NCI-H2107 treated with DMSO at 0.1 percent for 48 hours (cell line): ENCODE data around the gene DENND1C.
"Not testable (repeated sequence)": the region's sequence is repeated elsewhere in the genome, so short reads cannot be mapped to it uniquely, and the experiment has no call there.

ENCODE experiments used
- DNase-seq: peaks from one replicate; lab custom pipeline; 2025; ENCODE audit not compliant: unreplicated experiment; lab: John Stamatoyannopoulos, UW

Gene DENND1C

GRCh38 chr19:6457958-6458694 lies 23.5 kb downstream of the DENND1C start:
- no peak for DNase-seq

GRCh38 chr19:6455924-6456323 lies 25.7 kb downstream of the DENND1C start:
- DNase-seq: no peak

GRCh38 chr19:6453951-6454565 lies 27.5 kb downstream of the DENND1C start:
- DNase-seq: no peak

- DNase-seq: no peak
These were observed 28.7 kb downstream of the DENND1C start for GRCh38 chr19:6452899-6453298.

GRCh38 chr19:6452223-6452614 lies 29.4 kb downstream of the DENND1C start:
- DNase-seq: no peak

GRCh38 chr19:6451583-6452222 lies 29.9 kb downstream of the DENND1C start:
- no peak for DNase-seq

- no peak for DNase-seq
These were observed 31.4 kb downstream of the DENND1C start for GRCh38 chr19:6450166-6450565.

- DNase-seq: no peak
These were observed 33.5 kb downstream of the DENND1C start for GRCh38 chr19:6448045-6448444.

GRCh38 chr19:6446452-6446851 lies 35.1 kb downstream of the DENND1C start:
- no peak for DNase-seq

- DNase-seq: no peak
These were observed 37.6 kb downstream of the DENND1C start for GRCh38 chr19:6443986-6444385.

- no peak for DNase-seq
These were observed 39.4 kb downstream of the DENND1C start for GRCh38 chr19:6442087-6442688.

- DNase-seq: no peak
These were observed 40.7 kb downstream of the DENND1C start for GRCh38 chr19:6440905-6441304.

GRCh38 chr19:6439743-6440142 lies 41.8 kb downstream of the DENND1C start:
- no peak for DNase-seq

GRCh38 chr19:6433663-6434062 lies 47.9 kb downstream of the DENND1C start, which contains the start of gene SLC25A41:
TSS of gene SLC25A41 (minus strand) at chr19:6433763. CDS start at chr19:6433693, 70 bp downstream.
- DNase-seq: no peak

GRCh38 chr19:6433165-6433564 lies 48.4 kb downstream of the DENND1C start:
- DNase-seq: no peak

GRCh38 chr19:6431891-6432290 lies 49.7 kb downstream of the DENND1C start:
- no peak for DNase-seq

GRCh38 chr19:6429419-6430221 lies 52.0 kb downstream of the DENND1C start:
- DNase-seq: no peak

GRCh38 chr19:6428692-6429418 lies 52.7 kb downstream of the DENND1C start:
- DNase-seq: not testable (repeated sequence)

GRCh38 chr19:6427131-6427530 lies 54.5 kb downstream of the DENND1C start:
- no peak for DNase-seq
